Measurements from ENCODE around the gene UBE2E3. TPM values are rescaled to one million over a fixed set of nuclear protein-coding genes. Genes with fewer than 3 reads are reported as not detected.

Gene UBE2E3
- total RNA-seq, 1 experiment from 2014 or later = 76.3 TPM

DNA sequence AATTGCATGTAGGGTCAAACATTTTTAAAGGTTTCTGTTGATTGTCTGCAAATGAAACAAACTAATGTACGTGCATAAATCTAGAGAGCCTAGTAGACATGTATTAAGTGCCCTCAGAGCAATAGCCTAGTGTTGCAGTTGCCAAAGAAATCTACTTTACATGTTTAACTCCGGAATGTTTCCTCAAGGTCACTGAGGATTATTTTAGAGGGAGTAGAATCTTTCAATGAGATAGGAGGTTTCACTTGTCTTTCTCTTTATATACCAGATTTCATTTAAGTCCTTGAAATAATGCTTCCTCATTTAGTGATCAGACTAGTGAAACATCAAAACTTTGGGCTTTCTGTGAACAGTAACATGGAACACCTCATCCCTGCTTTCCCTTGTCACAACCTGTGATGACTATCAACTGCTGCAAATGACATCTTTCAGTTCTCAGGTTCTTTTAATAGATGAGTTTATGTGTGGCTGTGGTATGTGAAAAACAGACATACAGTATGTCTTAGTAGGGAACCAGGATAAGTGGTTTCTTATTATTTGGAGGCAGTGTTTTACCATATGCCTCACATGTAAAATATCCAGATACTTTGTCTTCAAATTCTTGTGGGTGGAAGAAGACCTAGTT lies 5.5 kb downstream of the UBE2E3 start (continued):
- TF ChIP-seq AFF4 (CRISPR knock-in tag; IDR thresholded peaks at IDR 0.05; ENCODE audit: borderline replicate concordance) (no peak), ZNF416 (CRISPR knock-in tag; IDR thresholded peaks at IDR 0.05) (no peak), E2F4 (CRISPR knock-in tag; IDR thresholded peaks at IDR 0.05; ENCODE audit: borderline replicate concordance, low read depth) (no peak), ZNF263 (CRISPR knock-in tag; IDR thresholded peaks at IDR 0.05; ENCODE audit: low read depth) (no peak), FOXP4 (CRISPR knock-in tag; IDR thresholded peaks at IDR 0.05) (no peak), NFATC4 (CRISPR knock-in tag; IDR thresholded peaks at IDR 0.05) (no peak), ETV6 (CRISPR knock-in tag; IDR thresholded peaks at IDR 0.05) (no peak)
- TF ChIP-seq, protein P1, sequence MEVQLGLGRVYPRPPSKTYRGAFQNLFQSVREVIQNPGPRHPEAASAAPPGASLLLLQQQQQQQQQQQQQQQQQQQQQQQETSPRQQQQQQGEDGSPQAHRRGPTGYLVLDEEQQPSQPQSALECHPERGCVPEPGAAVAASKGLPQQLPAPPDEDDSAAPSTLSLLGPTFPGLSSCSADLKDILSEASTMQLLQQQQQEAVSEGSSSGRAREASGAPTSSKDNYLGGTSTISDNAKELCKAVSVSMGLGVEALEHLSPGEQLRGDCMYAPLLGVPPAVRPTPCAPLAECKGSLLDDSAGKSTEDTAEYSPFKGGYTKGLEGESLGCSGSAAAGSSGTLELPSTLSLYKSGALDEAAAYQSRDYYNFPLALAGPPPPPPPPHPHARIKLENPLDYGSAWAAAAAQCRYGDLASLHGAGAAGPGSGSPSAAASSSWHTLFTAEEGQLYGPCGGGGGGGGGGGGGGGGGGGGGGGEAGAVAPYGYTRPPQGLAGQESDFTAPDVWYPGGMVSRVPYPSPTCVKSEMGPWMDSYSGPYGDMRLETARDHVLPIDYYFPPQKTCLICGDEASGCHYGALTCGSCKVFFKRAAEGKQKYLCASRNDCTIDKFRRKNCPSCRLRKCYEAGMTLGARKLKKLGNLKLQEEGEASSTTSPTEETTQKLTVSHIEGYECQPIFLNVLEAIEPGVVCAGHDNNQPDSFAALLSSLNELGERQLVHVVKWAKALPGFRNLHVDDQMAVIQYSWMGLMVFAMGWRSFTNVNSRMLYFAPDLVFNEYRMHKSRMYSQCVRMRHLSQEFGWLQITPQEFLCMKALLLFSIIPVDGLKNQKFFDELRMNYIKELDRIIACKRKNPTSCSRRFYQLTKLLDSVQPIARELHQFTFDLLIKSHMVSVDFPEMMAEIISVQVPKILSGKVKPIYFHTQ (CRISPR knock-in tag; IDR thresholded peaks at IDR 0.05) = no peak

DNA sequence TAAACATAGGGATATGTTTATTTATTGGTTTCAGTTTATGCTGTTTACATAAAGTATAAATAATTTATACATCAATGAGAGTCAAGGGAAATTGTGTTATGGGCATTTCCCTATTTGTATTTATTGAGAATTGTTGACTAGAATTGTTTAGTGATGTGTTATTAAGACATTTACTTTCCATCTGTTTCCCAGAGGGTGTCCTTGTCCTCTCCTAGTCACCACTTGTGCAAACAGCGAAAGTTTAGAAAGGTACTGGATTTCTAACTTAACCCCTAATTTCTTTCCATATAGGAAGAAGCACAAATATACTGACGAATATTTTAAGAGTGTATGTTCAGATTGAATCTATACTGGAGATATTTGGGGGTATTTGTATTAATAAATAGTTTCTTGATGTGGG lies 6.7 kb downstream of the UBE2E3 start:
- POLR2A ChIA-PET = no interaction called here
- Mint-ChIP-seq H3K27me3 (ENCODE audit: low read depth) (no peaks in the 10 kb centered on the region), H3K4me3 (no peak overlapping the region), H3K4me1 (peaks cover 82% of the 10 kb centered on the region), H3K27ac (no peak overlapping the region), H3K9me3 (no peaks in the 10 kb centered on the region), H3K36me3 (peaks cover 16% of the 10 kb centered on the region)
- no peak for TF ChIP-seq CDX4 (CRISPR knock-in tag; IDR thresholded peaks at IDR 0.05; ENCODE audit: borderline replicate concordance)
- TF ChIP-seq, protein P2, sequence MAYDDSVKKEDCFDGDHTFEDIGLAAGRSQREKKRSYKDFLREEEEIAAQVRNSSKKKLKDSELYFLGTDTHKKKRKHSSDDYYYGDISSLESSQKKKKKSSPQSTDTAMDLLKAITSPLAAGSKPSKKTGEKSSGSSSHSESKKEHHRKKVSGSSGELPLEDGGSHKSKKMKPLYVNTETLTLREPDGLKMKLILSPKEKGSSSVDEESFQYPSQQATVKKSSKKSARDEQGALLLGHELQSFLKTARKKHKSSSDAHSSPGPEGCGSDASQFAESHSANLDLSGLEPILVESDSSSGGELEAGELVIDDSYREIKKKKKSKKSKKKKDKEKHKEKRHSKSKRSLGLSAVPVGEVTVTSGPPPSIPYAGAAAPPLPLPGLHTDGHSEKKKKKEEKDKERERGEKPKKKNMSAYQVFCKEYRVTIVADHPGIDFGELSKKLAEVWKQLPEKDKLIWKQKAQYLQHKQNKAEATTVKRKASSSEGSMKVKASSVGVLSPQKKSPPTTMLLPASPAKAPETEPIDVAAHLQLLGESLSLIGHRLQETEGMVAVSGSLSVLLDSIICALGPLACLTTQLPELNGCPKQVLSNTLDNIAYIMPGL (CRISPR knock-in tag; IDR thresholded peaks at IDR 0.05) = no peak
- no peak for TF ChIP-seq TCF7 (CRISPR knock-in tag; IDR thresholded peaks at IDR 0.05; ENCODE audit: low read depth)
- ATAC-seq = no peak
- CTCF ChIA-PET = no interaction called here
- DNase-seq (ENCODE audit: low spot score) = no peak
